T47D (cell line): ENCODE measurements around the gene RPS5.
"Not testable (repeated sequence)": the region's sequence is repeated elsewhere in the genome, so short reads cannot be mapped to it uniquely, and the experiment has no call there.

Source experiments
- DNase-seq, 2 experiments: peaks; one replicate each; pipeline versions ENCODE4 v3.0.0 to v3.0.0-alpha.2; 2011 to 2012; ENCODE audit warnings: low read depth in 1 of 2, low spot score in 1 of 2
- JUND ChIP-seq: IDR thresholded peaks from 2 replicates; pipeline ENCODE4 v1.6.1; 2012; ENCODE audit warnings: low read depth
- in situ Hi-C: cut with HindIII; loops from 2 replicates; pipeline ENCODE4 v1.10.0; 2016; ENCODE audit warnings: low sequenced_read_pairs, low pct_unique_long_range_greater_than_20kb

The RPS5 gene

GRCh38 chr19:58408152-58409009 is 21.3 kb downstream of the RPS5 start, which contains the start of gene ZNF584:
Gene ZNF584 (plus strand): TSS chr19:58408649. CDS start chr19:58409148, 499 bp downstream.
- TF ChIP-seq JUND, result no peak
- in situ Hi-C loops, result no loop called here
- DNase-seq, result peak; percentile 88

GRCh38 chr19:58409010-58409790 is 22.1 kb downstream of the RPS5 start:
- peak in 1 of 2 experiments; percentile 40 for DNase-seq
- no peak for TF ChIP-seq JUND
- in situ Hi-C loops, result no loop called here

- no peak for DNase-seq
- in situ Hi-C loops, result no loop called here
- no peak for TF ChIP-seq JUND
These were observed 29.5 kb downstream of the RPS5 start for GRCh38 chr19:58416604-58417003.

- TF ChIP-seq JUND, result no peak
- in situ Hi-C loops, result no loop called here
- DNase-seq, result no peak
These were observed 30.0 kb downstream of the RPS5 start for GRCh38 chr19:58417071-58417470.

- in situ Hi-C loops, result no loop called here
- no peak for DNase-seq
- no peak for TF ChIP-seq JUND
These were observed 41.5 kb downstream of the RPS5 start for GRCh38 chr19:58428617-58429016.

GRCh38 chr19:58429745-58430144 is 42.7 kb downstream of the RPS5 start:
- no peak for TF ChIP-seq JUND
- in situ Hi-C loops, result no loop called here
- DNase-seq, result no peak

GRCh38 chr19:58434217-58434616 is 47.1 kb downstream of the RPS5 start:
- no peak for TF ChIP-seq JUND
- no peak for DNase-seq

GRCh38 chr19:58439576-58440554 is 52.8 kb downstream of the RPS5 start, which contains the start of gene ZNF132:
Gene ZNF132 (minus strand): TSS chr19:58440153. CDS start chr19:58439821, 332 bp downstream.
- TF ChIP-seq JUND, result no peak
- no peak for DNase-seq
- in situ Hi-C loops, result no loop called here

More at GRCh38 chr19:58434217-58434616, 47.1 kb downstream of the RPS5 start:
- in situ Hi-C loops, result no loop called here

- in situ Hi-C loops, result no loop called here
- no peak for TF ChIP-seq JUND
- no peak for DNase-seq
These were observed 53.5 kb downstream of the RPS5 start for GRCh38 chr19:58440556-58440955.

- in situ Hi-C loops, DNase-seq: not testable (repeated sequence)
These were observed 55.9 kb downstream of the RPS5 start for GRCh38 chr19:58442986-58443385.
